Body of pancreas (tissue), 4 donors: Measurements from ENCODE around the gene AIF1. TPM values are rescaled to one million over a fixed set of nuclear protein-coding genes. Genes with fewer than 3 reads are reported as not detected.

Source experiments
- ATAC-seq: fragments of 150-250 bp; one replicate; pipeline ENCODE4 v1.9.1; 2016
- DNase-seq, 4 donors: peaks; one replicate each; pipeline ENCODE4 v3.0.0-alpha.2; 2019
- H3K27ac ChIP-seq, 4 donors: fragments of 200-600 bp; sonication (generic); 1 replicate in 3 of 4; 2 replicates in 1 of 4; pipeline versions ENCODE4 v1.5.1 to v1.6.1; 2016 to 2019; ENCODE audit warnings: mild to moderate bottlenecking in 1 of 4, mixed read lengths in 1 of 4, moderate library complexity in 1 of 4
- H3K27me3 ChIP-seq, 2 donors: fragments of 200-600 bp; sonication (generic); one replicate each; pipeline ENCODE4 v1.6.0; 2016; ENCODE audit warnings: mild to moderate bottlenecking in 1 of 2
- H3K36me3 ChIP-seq, 2 donors: fragments of 200-600 bp; sonication (generic); replicated peaks in 1 of 2; 2 replicates each; pipeline ENCODE4 v1.5.1; 2016; ENCODE audit warnings: low read depth in 2 of 2; ENCODE audit not compliant: insufficient read depth in 1 of 2
- H3K4me1 ChIP-seq: fragments of 200-600 bp; sonication (generic); one replicate; pipeline ENCODE4 v1.6.0; 2016
- H3K4me3 ChIP-seq, 2 donors: fragments of 200-600 bp; sonication (generic); 1 replicate in 1 of 2; 2 replicates in 1 of 2; pipeline ENCODE4 v1.5.1; 2016 to 2019
- H3K9me3 ChIP-seq, 3 donors: fragments of 200-600 bp; sonication (generic); 1 replicate in 2 of 3; 2 replicates in 1 of 3; pipeline ENCODE4 v1.5.1; 2016
- CTCF ChIP-seq, 7 experiments: fragments of 450-650 bp in 4 of 7; fragments of 200-600 bp in 3 of 7; sonication (generic) in 3 of 7; IDR thresholded peaks; one replicate each; pipeline ENCODE4 v1.5.1; 2016 to 2019; ENCODE audit warnings: antibody characterized with exemption in 7 of 7
- POLR2A ChIP-seq, 3 donors: fragments of 450-650 bp; IDR thresholded peaks; one replicate each; pipeline ENCODE4 v1.6.1; 2016; ENCODE audit warnings: antibody characterized with exemption in 3 of 3, mild to moderate bottlenecking in 2 of 3
- WGBS, 2 donors: methylation state at CpG; one replicate each; pipeline ENCODE4 v1.1.5; 2017; 5-methylcytosine and 5-hydroxymethylcytosine counted together
- intact Hi-C: fragments of 100-400 bp; cut with DNase I; formaldehyde crosslinking; loops from one replicate; pipeline ENCODE4 v1.15.1; 2023
- total RNA-seq, 2 donors: library from RNA; depleted of rRNA; stranded (reverse); fragments of >200 nt; gene quantifications; one replicate each; pipeline ENCODE4 v1.1.0, GENCODE V29; 2016

Gene AIF1
- total RNA-seq, 2 donors from 2014 or later = 2.3 to 7.3 TPM

- H3K4me3 ChIP-seq = peak overlapping the region; percentile 48 to 57
- WGBS, 2 donors = 16 to 25% methylated on average over 13 to 21 of the region's 21 CpGs
- no peak for TF ChIP-seq POLR2A (IDR thresholded peaks at IDR 0.05)
- no peak for TF ChIP-seq CTCF (IDR thresholded peaks at IDR 0.05)
- H3K27me3 ChIP-seq = no peaks in the 10 kb centered on the region
- peak overlapping the region in 3 of 4 donors; percentile 56 to 73 (median 62) for H3K27ac ChIP-seq
- H3K9me3 ChIP-seq = no peaks in the 10 kb centered on the region
- ATAC-seq (peak; percentile 5), DNase-seq (peak in 1 of 4 donors; percentile 25)
- peaks cover 40% of the 10 kb centered on the region for H3K4me1 ChIP-seq
- H3K36me3 ChIP-seq = no peaks in the 10 kb centered on the region
- intact Hi-C loops = no loop called here
Measured at GRCh38 chr6:31581434-31582229, 33.4 kb upstream of the AIF1 start.

- Histone ChIP-seq H3K27ac (peak within 1 kb of the TSS in 3 of 4 donors; percentile 56 to 73 (median 62)), H3K27me3 (no peaks in the 10 kb centered on the region), H3K9me3 (no peaks in the 10 kb centered on the region), H3K4me1 (peaks cover 40% of the 10 kb centered on the region), H3K4me3 (peak within 1 kb of the TSS; percentile 48 to 57), H3K36me3 (no peaks in the 10 kb centered on the region)
- no peak for ATAC-seq
- WGBS, 2 donors = 64 to 88% methylated on average over 1 to 3 of the region's 3 CpGs
- DNase-seq = no peak
- intact Hi-C loops = no loop called here
- TF ChIP-seq CTCF (IDR thresholded peaks at IDR 0.05) (no peak), POLR2A (IDR thresholded peaks at IDR 0.05) (no peak)
Measured at GRCh38 chr6:31582230-31582643, 32.8 kb upstream of the AIF1 start, which contains the start of gene LTB. Gene LTB, minus strand, starts transcription at chr6:31582424. Its CDS starts 7 bp downstream, at chr6:31582417.

- ATAC-seq = no peak
- 48 to 54% methylated on average over 2 of the region's 2 CpGs for whole genome bisulfite sequencing, 2 donors
- no peak overlapping the region for H3K27ac ChIP-seq
Measured at GRCh38 chr6:31585491-31585890, 29.5 kb upstream of the AIF1 start.

GRCh38 chr6:31586008-31586407, 29.0 kb upstream of the AIF1 start, which contains the start of gene LST1:
Gene LST1, plus strand, starts transcription at chr6:31586277. Its CDS starts 1,023 bp downstream, at chr6:31587300.
- DNase-seq (peak in 1 of 4 donors; percentile 28), ATAC-seq (no peak)
- Histone ChIP-seq H3K4me3 (no peak within 1 kb of the TSS), H3K27me3 (no peaks in the 10 kb centered on the region), H3K4me1 (peaks cover 12% of the 10 kb centered on the region), H3K27ac (peak within 1 kb of the TSS in 1 of 4 donors; percentile 22), H3K36me3 (no peaks in the 10 kb centered on the region), H3K9me3 (no peaks in the 10 kb centered on the region)
- intact Hi-C loops = no loop called here
- whole genome bisulfite sequencing, 2 donors = 53 to 56% methylated on average over 1 of the region's 1 CpG
- no peak for TF ChIP-seq CTCF (IDR thresholded peaks at IDR 0.05)
- no peak for TF ChIP-seq POLR2A (IDR thresholded peaks at IDR 0.05)

More at GRCh38 chr6:31585491-31585890, 29.5 kb upstream of the AIF1 start:
- H3K4me3 ChIP-seq = no peak overlapping the region
- intact Hi-C loops = no loop called here
- H3K4me1 ChIP-seq = peaks cover 15% of the 10 kb centered on the region
- no peak for DNase-seq
- H3K27me3 ChIP-seq = no peaks in the 10 kb centered on the region
- H3K36me3 ChIP-seq = no peaks in the 10 kb centered on the region
- H3K9me3 ChIP-seq = no peaks in the 10 kb centered on the region
- TF ChIP-seq POLR2A (IDR thresholded peaks at IDR 0.05) (no peak), CTCF (IDR thresholded peaks at IDR 0.05) (peak in 1 of 7 experiments; percentile 19)
